ENCODE data around the gene KRT33B.

- TF ChIP-seq REST (IDR thresholded peaks at IDR 0.05; ENCODE audit: insufficient read depth in 1 of 2, low read depth in 2 of 2, low read length in 2 of 2) (no peak), POLR2AphosphoS5 (IDR thresholded peaks at IDR 0.05; ENCODE audit: low read depth, low read length) (no peak), SIN3A (IDR thresholded peaks at IDR 0.05; ENCODE audit: borderline replicate concordance, insufficient read depth, low read length) (no peak), TAF1 (IDR thresholded peaks at IDR 0.05; ENCODE audit: borderline replicate concordance, insufficient read depth, low read length) (no peak), FOXP2 (optimal IDR thresholded peaks at IDR 0.05; ENCODE audit: borderline replicate concordance, extremely low read depth, extremely low read length, insufficient read depth) (no peak)
Measured at GRCh38 chr17:41367426-41368075, 2.1 kb downstream of the KRT33B start.

Data from PFSK-1 (cell line).